Brain microvascular endothelial cell (primary cell): ENCODE results near the gene MTMR6.
A peak's percentile ranks its signal among the peaks of the same experiment; 100 is the strongest.

ENCODE experiments used
- DNase-seq: peaks from one replicate; pipeline ENCODE4 v3.0.0-alpha.2; 2020
- H3K27ac ChIP-seq: fragments of 250-450 bp; sonication (Bioruptor Pico); 2 replicates; pipeline ENCODE4 v1.5.1; 2020; ENCODE audit warnings: mild to moderate bottlenecking, moderate library complexity
- H3K27me3 ChIP-seq: fragments of 250-450 bp; sonication (Bioruptor Pico); replicated peaks from 2 replicates; pipeline ENCODE4 v1.5.1; 2020; ENCODE audit warnings: mild to moderate bottlenecking
- H3K36me3 ChIP-seq: fragments of 250-450 bp; sonication (Bioruptor Pico); replicated peaks from 2 replicates; pipeline ENCODE4 v1.5.1; 2020; ENCODE audit warnings: mild to moderate bottlenecking
- H3K4me3 ChIP-seq: 2 replicates; pipeline ENCODE4 v1.5.1; 2011; ENCODE audit warnings: low read depth, mild to moderate bottlenecking, control low read depth, low read length, moderate library complexity
- in situ Hi-C: cut with HindIII; loops from 2 replicates; pipeline ENCODE4 v1.10.0; 2017; ENCODE audit warnings: low sequenced_read_pairs, low pct_ligation_motif_present
- TF ChIP-seq, protein P1 (sequence below): IDR thresholded peaks from 2 replicates; pipeline ENCODE4 v1.5.1; 2011; ENCODE audit warnings: low read depth, mild to moderate bottlenecking, moderate library complexity, low read length, control low read depth, inconsistent platforms; ENCODE audit errors: missing control alignments

Gene MTMR6

DNA sequence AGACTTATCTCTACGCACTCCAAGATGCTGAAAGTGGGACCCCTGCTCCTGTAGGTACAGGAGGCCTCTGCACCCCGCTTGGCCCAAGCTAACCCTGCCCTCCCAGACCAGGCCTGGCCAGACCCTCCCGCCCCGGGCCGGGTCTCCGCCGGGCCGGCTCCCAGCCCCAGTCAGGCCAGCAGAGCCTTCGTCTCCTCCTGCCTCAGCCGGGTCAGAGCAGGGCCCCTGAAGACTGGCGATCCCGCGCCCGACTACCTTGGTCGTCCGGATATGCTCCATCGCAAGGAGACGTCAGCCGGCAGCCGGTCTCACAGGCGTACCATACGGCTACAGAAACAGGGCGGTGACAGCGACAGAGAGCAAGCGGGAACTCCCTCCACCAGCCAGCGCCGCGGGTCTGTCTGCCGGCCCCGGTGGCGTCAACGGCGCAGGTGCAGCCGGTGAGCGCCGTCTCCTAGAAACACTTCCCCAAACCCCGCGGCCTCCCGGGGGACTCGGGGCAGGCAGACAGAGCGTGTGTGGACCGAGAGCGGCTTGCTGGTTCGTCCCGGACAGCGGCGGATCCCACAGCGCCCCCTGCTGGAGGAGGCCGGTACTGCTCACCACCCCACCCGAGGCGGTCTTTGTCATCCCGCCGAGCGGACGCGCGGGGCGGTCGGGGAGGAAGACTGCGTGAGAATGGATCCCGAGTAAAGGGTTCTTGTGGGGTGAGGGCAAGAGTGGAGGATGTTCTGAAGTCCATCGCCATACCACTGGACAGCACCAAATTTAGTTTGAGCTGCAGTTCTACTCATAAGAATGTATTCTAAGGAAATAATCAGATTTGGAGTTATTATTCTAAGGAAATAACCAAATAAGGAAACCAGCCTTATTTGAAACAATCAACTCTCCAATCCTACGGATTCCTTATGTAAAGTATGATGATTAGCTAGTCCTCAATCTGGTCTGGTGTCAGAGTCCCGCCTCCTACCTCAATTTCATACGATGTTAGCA lies at the start of gene MTMR6:
Gene MTMR6, minus strand, starts transcription at position 520 of the 993 bp plus-strand sequence. Its CDS starts 241 bp downstream, at position 279.
- in situ Hi-C loops = no loop called here
- TF ChIP-seq, protein P1, sequence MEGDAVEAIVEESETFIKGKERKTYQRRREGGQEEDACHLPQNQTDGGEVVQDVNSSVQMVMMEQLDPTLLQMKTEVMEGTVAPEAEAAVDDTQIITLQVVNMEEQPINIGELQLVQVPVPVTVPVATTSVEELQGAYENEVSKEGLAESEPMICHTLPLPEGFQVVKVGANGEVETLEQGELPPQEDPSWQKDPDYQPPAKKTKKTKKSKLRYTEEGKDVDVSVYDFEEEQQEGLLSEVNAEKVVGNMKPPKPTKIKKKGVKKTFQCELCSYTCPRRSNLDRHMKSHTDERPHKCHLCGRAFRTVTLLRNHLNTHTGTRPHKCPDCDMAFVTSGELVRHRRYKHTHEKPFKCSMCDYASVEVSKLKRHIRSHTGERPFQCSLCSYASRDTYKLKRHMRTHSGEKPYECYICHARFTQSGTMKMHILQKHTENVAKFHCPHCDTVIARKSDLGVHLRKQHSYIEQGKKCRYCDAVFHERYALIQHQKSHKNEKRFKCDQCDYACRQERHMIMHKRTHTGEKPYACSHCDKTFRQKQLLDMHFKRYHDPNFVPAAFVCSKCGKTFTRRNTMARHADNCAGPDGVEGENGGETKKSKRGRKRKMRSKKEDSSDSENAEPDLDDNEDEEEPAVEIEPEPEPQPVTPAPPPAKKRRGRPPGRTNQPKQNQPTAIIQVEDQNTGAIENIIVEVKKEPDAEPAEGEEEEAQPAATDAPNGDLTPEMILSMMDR = peak; percentile 98
- peak; percentile 86 for DNase-seq
- peak within 1 kb of the TSS; percentile 44 for H3K27ac ChIP-seq
- peak within 1 kb of the TSS; percentile 94 for H3K4me3 ChIP-seq
- no peaks in the 10 kb centered on the region for H3K27me3 ChIP-seq
- no peaks in the 10 kb centered on the region for H3K36me3 ChIP-seq

DNA sequence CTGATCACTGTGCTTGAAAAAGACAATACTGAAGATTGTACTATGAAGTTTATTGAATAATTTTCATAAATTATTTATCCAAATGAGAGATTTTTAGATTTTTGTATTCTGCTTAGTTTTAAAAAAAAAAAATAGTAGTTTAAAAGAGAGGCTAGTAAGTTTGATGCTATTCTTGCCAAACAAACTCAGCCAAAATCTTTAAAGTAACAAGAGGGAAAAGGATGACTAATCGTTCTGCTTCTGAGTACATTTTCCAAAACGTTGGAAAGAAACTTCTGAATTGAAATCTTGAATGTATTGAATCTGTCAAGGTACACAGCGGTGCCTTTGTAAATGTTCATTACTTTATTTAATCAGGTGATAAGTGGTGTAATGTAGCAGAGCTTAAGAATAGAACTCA lies 48.6 kb upstream of the MTMR6 start:
- H3K36me3 ChIP-seq = peaks cover 23% of the 10 kb centered on the region

DNA sequence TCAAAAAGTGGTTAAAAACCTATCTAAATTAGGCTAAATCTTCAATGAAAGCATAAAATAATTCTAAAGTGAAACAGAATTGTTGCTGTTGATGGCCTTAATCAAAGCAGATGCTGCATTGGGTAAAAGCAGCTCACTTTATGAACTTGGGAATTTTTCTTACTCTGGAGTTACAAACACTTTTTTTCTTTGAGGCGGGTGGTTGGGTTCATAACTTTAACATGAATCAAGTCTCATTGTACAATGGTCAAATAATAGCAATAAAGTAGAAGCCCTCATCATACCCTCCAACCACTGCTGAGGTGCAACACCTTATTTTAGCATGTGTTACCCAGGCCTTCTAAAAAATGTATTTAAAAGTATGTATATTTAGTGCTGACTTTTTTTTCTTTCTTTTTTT lies 43.3 kb upstream of the MTMR6 start:
- in situ Hi-C loops = no loop called here
- Histone ChIP-seq H3K27ac (no peak overlapping the region), H3K36me3 (peaks cover 51% of the 10 kb centered on the region)

More for the DNA sequence above, 48.6 kb upstream of the MTMR6 start:
- Histone ChIP-seq H3K27me3 (no peaks in the 10 kb centered on the region), H3K27ac (no peak overlapping the region), H3K4me3 (no peak overlapping the region)
- DNase-seq = no peak
- TF ChIP-seq, protein P1 = no peak
- in situ Hi-C loops = no loop called here

DNA sequence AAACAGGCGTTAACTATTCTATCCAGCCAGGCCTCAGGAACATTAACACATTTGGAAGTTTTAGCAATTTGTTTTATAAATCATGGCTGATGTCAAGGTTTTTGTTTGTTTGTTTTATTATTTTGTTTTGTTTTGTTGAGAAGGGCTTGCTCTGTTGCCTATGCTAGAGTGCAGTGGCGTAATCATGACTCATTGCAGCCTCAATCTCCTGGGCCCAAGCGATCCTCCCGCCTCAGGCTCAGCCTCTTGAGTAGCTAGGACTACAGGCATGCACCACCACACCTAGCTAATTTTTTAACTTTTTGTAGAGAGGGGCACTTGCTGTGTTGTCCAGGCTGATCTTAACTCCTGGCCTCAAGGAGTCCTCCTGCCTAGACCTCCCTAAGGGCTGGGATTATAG lies 42.4 kb upstream of the MTMR6 start:
- Histone ChIP-seq H3K4me3 (no peak overlapping the region), H3K27me3 (no peaks in the 10 kb centered on the region), H3K36me3 (peaks cover 57% of the 10 kb centered on the region), H3K27ac (no peak overlapping the region)
- in situ Hi-C loops = no loop called here
- TF ChIP-seq, protein P1 = no peak
- DNase-seq = peak; percentile 13

More for the DNA sequence above, 43.3 kb upstream of the MTMR6 start:
- TF ChIP-seq, protein P1 = no peak
- H3K4me3 ChIP-seq = no peak overlapping the region
- DNase-seq = no peak
- no peaks in the 10 kb centered on the region for H3K27me3 ChIP-seq

DNA sequence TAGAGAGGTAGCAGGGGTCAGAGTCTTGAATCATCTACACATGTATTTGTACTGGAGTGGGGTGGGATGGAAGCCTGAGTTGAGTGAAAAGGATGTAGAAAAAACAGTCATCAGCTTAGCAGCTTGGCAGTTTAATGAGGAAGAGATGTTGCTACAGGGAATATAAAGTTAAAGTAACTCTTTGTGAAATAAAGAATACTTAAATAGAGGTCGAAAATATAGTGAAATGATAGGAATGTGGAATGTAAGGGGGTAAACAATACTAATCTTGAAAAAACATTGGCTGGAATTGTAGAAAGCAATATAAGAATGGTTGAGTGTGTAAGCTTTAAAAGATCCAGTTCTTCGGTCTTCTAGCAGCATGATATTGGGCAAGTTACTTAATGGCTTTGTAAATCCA lies 36.8 kb upstream of the MTMR6 start:
- H3K4me3 ChIP-seq = no peak overlapping the region
- H3K36me3 ChIP-seq = peaks cover 31% of the 10 kb centered on the region
- H3K27me3 ChIP-seq = no peaks in the 10 kb centered on the region
- in situ Hi-C loops = no loop called here
- DNase-seq = peak; percentile 5
- H3K27ac ChIP-seq = no peak overlapping the region
- TF ChIP-seq, protein P1 = no peak
